H4 (cell line): Measurements from ENCODE around the gene IFT27. TPM values are rescaled to one million over a fixed set of nuclear protein-coding genes. Genes with fewer than 3 reads are reported as not detected.
A peak's percentile ranks its signal among the peaks of the same experiment; 100 is the strongest.

Experiments used
- DNase-seq: peaks from one replicate; pipeline ENCODE4 v3.0.0-alpha.2; 2015; ENCODE audit warnings: low spot score
- total RNA-seq: library from RNA; depleted of rRNA; stranded (reverse); fragments of >200 nt; shearing (Covaris generic); gene quantifications from 2 replicates; pipeline ENCODE4 v1.2.3, GENCODE V29; 2014; rRNA removed

Gene IFT27, protein sequence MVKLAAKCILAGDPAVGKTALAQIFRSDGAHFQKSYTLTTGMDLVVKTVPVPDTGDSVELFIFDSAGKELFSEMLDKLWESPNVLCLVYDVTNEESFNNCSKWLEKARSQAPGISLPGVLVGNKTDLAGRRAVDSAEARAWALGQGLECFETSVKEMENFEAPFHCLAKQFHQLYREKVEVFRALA
- 12.9 and 17.7 TPM in 2 replicates for total RNA-seq

DNA sequence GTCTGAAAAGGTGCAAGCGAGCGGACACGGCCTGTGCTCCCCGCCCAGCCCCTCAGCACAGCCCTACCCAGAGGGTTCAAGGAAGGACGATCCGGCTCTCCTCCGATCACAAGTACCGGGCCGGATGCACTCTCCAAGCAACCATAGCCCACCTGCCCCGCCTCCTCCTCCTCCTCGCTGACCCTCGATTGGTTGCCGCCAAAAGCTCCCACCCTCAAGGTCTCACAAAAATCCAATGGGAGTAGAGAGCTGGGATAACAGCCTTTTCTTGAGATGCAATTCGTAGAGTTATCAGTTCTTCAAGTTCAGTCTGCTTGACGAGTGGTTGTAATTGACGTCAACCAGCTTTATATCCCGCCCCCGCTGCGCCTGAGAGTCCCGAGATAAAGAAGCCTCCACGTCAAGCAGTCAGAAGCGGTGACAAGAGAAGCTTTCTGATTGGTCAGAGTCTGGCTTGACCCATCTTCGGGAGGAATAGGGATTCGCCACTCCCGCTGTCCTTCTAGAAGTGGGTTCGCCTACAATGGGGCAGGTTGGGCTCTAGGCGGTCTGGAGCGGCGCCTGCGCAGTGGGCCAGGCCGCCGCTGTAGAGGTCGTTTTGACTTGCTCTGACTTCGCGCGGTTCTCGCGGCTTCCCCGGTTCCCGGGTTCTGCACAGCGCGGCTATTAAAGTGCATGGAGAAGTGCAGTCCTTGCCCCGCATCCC is at the start of gene IFT27:
TSS of gene IFT27 (minus strand) at position 156 of the 706 bp plus-strand sequence. CDS start 412 bp downstream, outside the sequence.
- DNase-seq = peak; percentile 99

DNA sequence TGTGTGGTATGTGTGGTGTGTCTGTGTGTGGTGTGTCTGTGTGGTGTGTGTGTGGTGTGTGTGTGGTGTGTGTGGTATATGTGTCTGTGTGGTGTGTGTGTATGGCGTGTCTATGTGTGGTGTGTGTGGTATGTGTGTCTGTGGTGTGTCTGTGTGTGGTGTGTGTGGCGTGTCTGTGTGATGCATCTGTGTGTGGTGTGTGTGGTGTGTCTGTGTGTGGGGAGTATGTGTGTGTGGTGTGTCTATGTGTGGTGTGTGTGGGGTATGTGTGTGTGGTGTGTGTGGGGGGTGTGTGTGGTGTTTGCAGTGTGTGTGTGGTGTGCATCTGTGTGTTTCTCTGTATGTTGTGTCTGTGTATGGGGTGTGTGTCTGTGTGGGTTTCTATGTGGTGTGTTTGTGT is 48.7 kb upstream of the IFT27 start:
- DNase-seq = no peak

DNA sequence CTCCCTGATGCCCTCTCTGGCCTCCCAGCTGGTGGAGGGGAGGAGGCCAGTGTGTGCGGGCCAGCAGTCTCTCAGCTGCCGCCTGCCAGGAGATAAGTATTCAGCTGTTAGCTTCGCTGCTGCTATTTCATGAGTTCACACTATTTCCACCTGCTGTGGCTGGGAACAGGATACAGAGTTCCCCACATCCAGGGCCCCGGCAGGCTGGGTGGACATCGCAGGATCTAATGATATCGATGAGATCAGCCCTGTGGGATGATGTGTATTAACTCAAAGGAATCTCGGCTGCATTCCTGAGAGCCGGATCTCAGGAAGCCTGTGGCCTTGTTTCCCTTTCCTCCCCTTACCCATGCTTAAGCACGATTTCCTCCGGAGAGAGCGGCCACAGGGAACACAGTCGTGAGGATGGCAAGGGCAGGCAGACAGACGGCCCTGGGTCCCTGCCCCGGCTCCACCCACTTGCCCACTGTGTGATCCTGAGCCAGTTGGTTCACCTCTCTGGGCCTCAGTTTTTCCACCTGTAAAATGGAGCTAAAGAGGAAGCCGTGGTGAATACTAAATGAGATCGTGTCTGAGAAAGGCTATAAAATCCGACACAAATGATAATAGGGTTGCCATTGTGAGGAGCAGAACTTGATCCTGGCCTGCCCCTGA is 47.4 kb upstream of the IFT27 start:
- DNase-seq = no peak

DNA sequence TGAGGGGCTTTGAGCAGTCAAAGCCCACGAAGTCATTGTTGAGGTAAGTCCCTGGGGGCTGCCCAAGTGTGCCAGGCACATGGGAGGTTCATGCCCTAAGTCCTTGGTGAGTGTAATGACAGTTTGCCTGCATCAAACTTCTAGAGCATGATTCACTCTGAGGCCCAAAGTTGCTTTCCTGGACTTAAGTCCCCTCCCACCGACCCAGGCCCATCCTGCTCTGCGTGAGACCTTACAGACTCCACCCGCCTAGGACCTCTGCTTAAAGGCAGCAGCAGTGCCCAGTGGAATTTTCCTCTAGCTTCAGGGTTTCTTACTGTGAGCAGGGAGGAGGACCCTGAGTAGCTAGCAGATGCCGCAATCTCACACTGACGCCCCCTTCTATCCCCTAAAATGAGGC is 46.7 kb upstream of the IFT27 start:
- no peak for DNase-seq

DNA sequence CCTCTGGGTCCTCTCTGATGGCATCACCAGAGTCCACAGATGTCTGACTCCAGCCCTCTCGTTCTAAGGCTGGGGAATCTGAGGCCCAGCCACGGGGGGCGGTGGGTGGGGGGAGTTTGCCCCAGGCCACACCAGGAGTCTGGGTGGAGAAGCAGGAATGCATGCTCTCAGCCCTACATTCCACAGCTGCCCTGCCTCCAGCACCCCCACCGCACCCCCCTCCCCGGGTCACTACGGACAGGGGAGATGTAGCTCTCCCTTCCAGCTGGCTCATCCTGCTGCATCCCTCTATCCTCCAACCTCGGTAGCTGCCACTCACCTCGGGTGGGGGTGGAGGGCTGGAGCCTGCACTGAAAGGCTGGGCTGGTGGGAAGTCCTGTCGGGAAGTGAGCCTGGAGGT is 43.2 kb upstream of the IFT27 start:
- DNase-seq = no peak

DNA sequence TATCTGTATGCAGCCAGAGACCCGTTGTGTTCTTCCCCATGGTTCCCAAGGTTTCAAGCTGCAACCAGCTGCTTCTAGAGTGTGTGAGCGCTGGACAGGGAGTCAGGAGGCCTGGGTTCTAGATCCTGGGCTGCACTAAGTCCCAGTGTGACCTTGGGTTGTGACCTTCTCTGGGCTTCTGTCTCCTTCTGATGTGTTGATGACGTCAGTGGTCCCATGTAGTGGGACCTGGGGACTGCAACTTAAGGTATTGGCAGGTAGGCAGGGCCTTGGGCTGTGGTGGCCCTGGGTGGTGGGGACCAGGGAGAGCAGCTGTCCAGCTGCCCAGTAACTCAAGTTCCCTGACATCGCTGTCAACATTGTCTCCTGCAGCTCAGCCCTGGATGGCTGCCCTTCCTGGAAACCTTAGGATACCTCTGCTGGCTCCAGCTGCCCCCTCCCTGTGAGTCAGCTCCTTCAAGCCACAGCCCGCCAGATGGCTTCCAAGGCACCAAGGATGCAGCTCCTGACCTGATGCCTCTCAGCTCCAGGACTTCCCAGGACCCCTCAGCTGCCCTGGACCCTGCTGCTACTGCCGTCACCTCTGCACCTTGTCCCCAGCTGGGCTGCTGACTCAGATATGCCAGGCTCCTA is 42.2 kb upstream of the IFT27 start:
- DNase-seq = no peak

DNA sequence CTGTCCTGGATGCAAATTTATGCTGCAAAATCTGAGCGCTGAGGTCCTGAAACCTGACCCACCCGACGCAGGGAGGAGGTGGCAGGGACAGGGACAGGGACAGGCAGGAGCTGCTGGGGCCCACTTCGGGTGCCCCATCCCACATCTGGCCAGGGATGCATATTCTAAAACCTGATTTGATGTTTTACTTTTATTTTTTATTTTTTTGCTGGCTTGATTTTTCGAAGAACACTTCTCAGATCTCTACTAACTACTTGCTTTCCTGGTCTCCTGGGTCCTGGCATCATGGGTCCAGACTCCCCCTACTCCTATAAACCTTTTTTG is 41.6 kb upstream of the IFT27 start:
- no peak for DNase-seq

DNA sequence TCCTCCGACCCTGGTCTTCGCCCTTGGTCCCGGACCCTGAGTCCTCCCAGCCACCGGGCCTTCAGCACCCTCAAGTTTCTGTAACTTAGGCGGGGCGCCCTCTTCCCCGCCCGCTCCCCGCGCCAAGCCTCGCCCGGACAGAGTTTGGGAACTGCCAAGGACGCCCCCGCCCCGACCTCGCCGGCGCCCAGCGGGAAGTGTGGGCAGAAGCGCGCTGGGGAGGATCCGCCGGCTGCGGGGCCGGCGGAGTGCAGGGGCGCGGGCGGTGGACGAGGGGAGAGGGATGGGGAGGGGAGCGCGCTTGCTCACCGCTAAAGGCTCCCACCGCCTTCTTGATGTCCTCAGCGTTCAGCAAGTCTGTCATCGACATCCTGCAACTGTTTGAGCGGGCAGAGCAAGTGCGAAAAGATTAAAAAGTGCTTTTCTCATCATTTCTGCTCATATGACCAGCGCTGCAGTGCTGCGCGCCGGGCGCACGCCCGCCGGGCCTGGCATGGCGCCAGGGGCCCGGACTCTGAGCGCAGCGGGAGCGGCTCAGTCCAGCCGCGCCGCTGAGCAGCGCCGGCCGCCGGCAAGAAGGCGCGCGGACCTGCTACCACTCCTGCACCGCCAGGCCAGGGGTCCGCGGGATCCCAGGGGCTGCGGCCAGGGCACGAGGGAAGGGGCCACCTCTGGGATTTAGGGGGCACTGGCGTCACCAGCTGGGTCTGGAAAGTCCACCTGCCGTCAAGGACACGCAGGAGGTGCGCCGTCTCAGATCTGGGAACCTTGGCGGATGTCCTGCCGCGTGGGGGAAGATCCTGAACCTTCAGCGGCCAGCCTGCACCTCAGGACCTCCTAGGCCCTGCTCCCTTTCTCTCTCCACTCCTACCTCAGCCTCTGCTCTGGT is 41.0 kb upstream of the IFT27 start, which contains the start of gene PVALB:
TSS of gene PVALB (minus strand) at position 400 of the 889 bp plus-strand sequence. CDS start at position 370, 30 bp downstream.
- DNase-seq = no peak

DNA sequence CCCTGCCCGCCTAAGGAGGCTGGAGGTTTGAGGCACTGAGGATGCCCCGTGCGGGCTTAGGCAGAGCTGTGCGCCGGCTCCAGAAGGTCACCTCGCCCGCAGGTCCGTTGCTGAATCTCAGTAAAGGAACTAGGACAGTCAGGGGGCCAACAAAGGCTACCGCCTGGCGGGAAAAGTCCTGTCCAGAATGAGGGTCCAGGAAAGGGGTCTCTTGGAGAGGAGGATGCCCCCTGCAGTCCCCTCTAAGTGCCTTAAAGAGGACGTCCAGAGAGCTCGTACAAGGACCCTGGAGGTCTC is 40.4 kb upstream of the IFT27 start:
- DNase-seq = no peak

DNA sequence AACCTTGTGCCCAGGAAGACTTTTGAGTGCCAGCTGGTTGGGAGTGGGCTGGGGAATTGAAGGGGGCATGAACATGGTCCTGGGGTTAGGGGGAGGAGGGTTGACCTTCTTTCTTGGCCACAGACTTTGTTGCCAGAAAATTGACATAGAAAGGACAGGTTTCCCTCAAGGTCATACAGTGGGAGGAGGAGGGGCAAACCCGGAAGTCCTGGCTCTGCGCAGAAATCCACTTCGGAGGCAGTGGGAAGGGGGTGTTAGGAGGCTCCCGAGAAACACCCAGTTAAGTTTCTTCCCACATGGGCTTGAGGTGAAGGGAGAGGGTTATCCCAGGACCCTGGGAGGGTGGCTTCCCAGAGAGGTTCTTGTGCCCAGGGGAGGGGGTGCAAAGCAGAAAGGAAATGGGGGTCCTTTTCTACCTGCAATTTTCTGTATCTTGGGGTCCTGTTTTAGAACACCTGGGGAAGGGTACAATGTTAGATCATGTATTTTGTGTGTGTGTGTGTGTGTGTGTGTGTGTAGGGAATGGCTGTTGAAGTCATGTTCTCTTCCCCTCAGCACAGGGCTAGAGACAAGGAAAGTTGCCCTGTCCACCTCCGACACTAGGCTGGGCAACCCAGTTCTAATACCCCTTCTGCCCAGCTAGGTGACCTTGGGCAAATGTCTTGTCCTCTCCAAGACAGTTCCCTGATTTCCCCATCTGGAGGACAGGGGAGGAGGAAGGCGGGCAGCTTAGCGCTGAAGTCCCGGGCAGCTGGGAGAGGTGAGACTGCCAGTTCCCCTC is 39.8 kb upstream of the IFT27 start:
- no peak for DNase-seq

DNA sequence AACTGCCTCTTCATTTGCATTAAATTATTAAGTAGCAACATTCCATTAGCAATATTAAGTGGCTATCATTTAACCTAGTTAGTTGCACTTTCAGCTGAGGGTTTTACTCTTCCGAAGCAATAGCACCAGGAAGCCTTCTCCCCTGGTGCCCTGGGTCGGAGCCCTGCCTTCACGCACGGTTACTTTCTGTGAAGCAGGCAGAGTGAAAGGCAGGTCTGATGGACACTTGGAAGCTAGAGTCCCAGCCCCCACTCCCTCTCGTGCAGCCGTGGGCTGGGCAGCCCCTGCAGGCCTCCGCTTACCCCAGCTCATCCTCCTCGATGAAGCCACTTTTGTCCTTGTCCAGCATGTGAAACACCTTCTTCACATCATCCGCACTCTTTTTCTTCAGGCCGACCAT is 38.9 kb upstream of the IFT27 start:
- DNase-seq = no peak

DNA sequence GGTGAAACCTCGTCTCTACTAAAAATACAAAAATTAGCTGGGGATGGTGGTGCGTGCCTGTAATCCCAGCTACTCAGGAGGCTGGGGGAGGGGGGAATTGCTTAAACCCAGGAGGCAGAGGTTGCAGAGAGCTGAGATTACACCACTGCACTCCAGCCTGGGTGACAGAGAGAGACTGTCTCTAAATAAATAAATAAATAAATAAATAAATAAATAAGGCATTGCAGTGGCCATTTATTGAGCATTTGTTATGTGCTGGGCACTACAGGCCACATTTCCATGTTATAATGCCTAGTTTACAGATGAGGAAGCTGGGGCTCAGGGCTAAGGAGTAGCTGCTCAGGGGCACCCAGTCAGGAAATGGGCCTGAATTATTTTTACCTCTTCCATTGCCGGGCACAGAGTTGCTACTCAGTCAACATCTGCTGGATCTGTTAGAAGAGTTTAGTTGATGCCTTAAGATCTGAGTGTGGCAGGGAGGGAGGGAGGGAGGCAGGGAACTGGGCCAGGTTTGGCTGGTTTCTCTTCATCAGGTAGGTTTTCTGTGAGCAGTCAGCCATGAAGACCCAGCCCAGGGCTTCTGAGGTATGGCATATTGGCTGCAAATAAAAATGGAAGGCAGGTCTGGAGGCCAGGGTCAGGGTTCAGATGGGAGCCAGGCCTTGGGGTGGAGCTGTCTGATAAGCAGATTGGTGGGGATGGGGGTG is 35.3 kb upstream of the IFT27 start:
- no peak for DNase-seq

DNA sequence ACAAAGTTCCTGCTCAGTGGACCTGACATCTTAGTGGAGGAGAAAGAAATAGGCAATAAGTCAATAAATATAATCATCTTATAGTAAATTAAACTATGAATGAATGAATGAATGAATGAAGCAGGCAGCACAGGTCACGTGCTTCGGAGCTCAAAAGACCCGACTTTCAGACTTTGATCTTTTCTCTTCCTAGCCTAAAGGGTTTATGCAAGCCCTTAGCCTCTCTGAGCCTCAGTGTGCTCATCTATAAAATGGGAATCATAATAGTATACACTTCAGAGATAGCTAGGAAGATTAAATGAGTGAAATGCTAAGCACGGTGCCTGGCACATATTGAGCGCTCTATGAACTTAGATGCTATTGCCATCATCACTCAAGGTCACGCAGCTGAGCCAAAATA is 33.4 kb upstream of the IFT27 start:
- no peak for DNase-seq

DNA sequence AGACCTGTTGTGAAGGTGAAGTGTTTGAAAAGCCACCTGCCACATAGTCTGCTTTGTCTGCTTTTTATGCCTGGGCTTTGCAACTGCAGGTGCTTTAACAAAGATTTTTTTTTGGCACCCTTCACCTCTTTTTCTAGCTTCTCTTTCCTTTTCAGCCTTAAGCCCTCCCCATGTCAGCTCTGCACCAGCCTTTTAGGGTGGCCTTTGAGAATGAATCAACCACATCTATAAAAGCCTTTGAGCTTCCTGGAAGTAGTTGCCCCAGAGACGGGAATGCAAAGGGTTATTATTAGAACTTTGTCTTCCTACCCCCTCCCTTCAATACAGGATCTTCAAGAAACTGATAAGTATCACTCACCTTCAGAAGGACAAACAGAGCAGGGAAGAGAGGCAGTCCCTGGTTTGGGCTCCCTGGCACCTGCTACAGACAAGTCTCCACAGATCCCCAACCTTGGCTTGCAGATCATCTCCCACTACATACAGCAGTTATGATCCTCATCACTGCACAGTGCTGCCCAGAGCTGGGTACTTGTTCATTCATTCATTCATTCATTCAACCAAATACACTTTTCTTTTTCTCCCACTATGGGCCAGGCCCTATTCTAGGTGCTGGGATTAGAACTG is 32.9 kb upstream of the IFT27 start:
- DNase-seq = no peak

DNA sequence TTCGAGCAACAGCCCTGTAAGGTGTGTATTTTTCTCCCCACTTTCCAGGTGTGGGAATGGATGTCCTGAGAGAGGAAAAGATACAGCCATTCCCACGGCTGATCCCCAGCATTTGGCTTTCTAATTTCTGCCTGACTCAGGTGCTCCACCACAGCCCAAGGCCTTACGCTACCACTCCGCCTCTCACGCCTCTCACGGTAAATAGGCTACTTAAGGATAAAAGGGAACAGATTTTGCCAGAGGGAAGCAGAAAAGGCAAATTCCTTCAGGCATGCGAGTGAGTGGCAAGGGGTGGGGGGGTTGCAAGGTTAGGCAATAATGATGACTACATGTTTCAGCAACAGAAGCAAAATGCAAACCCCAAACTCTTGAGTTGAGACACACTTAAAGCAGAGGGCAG is 31.7 kb upstream of the IFT27 start:
- DNase-seq = no peak

DNA sequence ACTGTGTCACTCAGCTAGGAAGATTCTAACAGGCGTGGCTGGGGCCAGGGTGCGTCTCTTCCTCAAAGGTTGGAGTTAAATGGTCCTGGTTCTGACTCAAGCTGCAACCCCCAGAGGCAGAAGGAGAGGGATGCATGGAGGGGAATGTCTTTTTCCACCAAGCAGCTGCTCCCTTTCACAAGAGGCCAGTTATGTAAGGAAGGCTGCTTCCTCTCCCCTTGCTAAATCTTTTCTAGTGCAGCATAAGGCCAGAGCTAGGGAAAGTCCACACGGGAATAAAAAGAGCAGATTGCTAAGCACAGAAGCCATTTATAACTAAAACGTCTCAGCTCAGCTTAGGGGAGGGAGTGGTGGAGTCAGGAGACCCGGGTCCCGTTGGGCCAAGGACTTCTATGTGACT is 30.9 kb upstream of the IFT27 start:
- no peak for DNase-seq

DNA sequence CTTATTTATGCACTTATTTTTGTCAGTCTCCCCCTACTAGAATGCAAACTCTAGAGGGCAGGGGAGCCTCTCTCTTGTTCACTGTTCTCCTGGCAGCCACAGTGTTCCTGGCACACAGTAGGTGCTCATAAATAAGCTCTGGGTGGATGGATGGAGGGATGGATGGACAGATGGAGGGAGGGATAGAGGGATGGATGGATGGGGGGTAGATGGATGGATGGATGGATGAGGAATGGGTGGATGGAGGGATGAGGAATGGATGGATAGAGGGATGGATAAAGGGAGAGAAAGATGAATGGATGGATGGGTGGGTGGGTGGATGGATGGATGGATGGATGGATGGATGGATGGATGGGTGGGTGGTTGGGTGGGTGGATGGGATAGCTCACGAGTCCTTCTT is 27.4 kb upstream of the IFT27 start:
- DNase-seq = no peak

DNA sequence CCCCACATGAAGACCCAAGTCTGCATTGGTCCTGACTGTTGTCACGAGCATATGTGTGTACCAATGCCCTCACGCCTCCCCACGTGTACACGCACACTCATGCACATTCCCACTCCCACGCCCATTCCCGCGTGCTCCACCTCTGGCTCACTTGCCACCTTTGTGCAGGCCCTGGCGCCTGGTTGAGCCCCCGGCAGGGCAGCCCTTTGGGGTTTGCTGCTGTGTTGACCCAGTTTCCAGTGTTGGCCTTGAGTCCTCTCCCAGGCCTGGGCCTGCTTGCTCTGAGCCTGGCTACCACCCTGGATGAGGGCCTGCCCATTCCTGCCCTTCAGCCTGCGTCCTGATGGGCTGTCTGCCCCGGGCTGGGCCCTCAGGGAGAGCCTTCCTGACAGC is 22.8 kb upstream of the IFT27 start:
- DNase-seq = no peak

DNA sequence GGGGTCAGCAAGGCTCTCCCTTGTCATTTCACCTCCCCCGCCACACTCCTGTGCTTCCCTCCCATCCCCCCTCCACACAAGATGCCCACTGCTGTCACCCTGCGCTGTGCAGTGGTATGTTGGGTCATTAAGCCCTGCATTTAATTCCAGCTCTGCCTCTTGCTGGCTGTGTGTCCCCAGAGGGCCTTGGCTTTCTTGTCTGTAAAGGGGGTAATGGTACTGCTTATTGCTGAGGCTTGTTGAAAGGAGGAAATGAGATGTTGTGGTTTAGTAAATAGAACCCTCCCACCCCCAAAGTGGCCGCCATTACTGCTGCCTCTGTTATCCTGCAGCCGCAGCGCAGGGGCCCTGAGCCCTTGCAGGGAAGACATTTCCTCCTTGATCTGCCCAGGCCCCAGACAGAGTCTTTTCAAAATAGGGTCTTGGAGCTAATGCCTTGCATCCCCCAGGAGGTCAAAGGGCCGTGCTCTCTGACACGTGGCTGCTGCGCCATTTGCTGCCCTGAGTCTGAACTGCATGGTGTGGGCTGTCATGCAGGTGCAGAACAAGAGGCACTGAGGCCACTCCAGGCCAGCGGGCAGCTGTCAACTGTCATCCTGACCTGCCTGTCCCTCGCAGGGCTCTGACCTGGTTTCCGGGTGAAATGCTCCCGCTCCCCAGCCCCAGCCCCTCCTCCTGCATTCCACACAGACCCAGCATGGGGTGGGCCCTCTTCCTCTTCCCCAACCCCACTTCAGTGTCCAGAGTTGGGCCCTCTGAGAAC is 22.2 kb upstream of the IFT27 start:
- no peak for DNase-seq
